IPS-18c (cell line): ENCODE results near the gene HS3ST3A1.
"Not testable (repeated sequence)": the region's sequence is repeated elsewhere in the genome, so short reads cannot be mapped to it uniquely, and the experiment has no call there.

ENCODE experiments used
- H3K4me3 ChIP-seq: 2 replicates; pipeline ENCODE4 v1.7.0; 2013; ENCODE audit warnings: low read depth, mild to moderate bottlenecking, low read length, moderate library complexity; ENCODE audit not compliant: insufficient read depth
- H3K9me3 ChIP-seq: one replicate; pipeline ENCODE4 v1.6.1; 2013; ENCODE audit warnings: mild to moderate bottlenecking, low read length, moderate library complexity; ENCODE audit not compliant: control insufficient read depth, insufficient read depth

The HS3ST3A1 gene

GRCh38 chr17:13523164-13523563 is 78.6 kb downstream of the HS3ST3A1 start:
- Histone ChIP-seq H3K4me3 (no peak overlapping the region), H3K9me3 (no peaks in the 10 kb centered on the region)

GRCh38 chr17:13522749-13523148 is 79.0 kb downstream of the HS3ST3A1 start:
- Histone ChIP-seq H3K9me3 (no peaks in the 10 kb centered on the region), H3K4me3 (no peak overlapping the region)

GRCh38 chr17:13521784-13522183 is 79.9 kb downstream of the HS3ST3A1 start:
- H3K4me3 ChIP-seq, result no peak overlapping the region

GRCh38 chr17:13520899-13521572 is 80.7 kb downstream of the HS3ST3A1 start:
- H3K9me3 ChIP-seq, result no peaks in the 10 kb centered on the region
- no peak overlapping the region for H3K4me3 ChIP-seq

More at GRCh38 chr17:13521784-13522183, 79.9 kb downstream of the HS3ST3A1 start:
- H3K9me3 ChIP-seq, result no peaks in the 10 kb centered on the region

GRCh38 chr17:13518261-13519000 is 83.3 kb downstream of the HS3ST3A1 start:
- Histone ChIP-seq H3K4me3 (no peak overlapping the region), H3K9me3 (no peaks in the 10 kb centered on the region)

GRCh38 chr17:13513039-13513405 is 88.7 kb downstream of the HS3ST3A1 start:
- H3K4me3 ChIP-seq, result no peak overlapping the region
- H3K9me3 ChIP-seq, result no peaks in the 10 kb centered on the region

GRCh38 chr17:13510062-13510461 is 91.7 kb downstream of the HS3ST3A1 start:
- no peaks in the 10 kb centered on the region for H3K9me3 ChIP-seq

GRCh38 chr17:13509527-13509926 is 92.2 kb downstream of the HS3ST3A1 start:
- H3K9me3 ChIP-seq, result no peaks in the 10 kb centered on the region
- no peak overlapping the region for H3K4me3 ChIP-seq

More at GRCh38 chr17:13510062-13510461, 91.7 kb downstream of the HS3ST3A1 start:
- no peak overlapping the region for H3K4me3 ChIP-seq

GRCh38 chr17:13508896-13509295 is 92.8 kb downstream of the HS3ST3A1 start:
- H3K4me3 ChIP-seq, result no peak overlapping the region
- no peaks in the 10 kb centered on the region for H3K9me3 ChIP-seq

GRCh38 chr17:13503526-13503925 is 98.2 kb downstream of the HS3ST3A1 start:
- no peaks in the 10 kb centered on the region for H3K9me3 ChIP-seq
- no peak overlapping the region for H3K4me3 ChIP-seq

- H3K9me3 ChIP-seq, result no peaks in the 10 kb centered on the region
- H3K4me3 ChIP-seq, result no peak overlapping the region
Measured at GRCh38 chr17:13502263-13502662, 99.5 kb downstream of the HS3ST3A1 start.

- Histone ChIP-seq H3K4me3 (no peak overlapping the region), H3K9me3 (no peaks in the 10 kb centered on the region)
Measured at GRCh38 chr17:13500947-13501346, 100.8 kb downstream of the HS3ST3A1 start.

- no peaks in the 10 kb centered on the region for H3K9me3 ChIP-seq
- no peak overlapping the region for H3K4me3 ChIP-seq
Measured at GRCh38 chr17:13498184-13498583, 103.5 kb downstream of the HS3ST3A1 start.

GRCh38 chr17:13496553-13497056 is 105.1 kb downstream of the HS3ST3A1 start:
- not testable (repeated sequence) for H3K4me3 ChIP-seq, H3K9me3 ChIP-seq

GRCh38 chr17:13495423-13495822 is 106.3 kb downstream of the HS3ST3A1 start:
- H3K4me3 ChIP-seq, result no peak overlapping the region

GRCh38 chr17:13492737-13493122 is 109.0 kb downstream of the HS3ST3A1 start:
- H3K9me3 ChIP-seq, result no peaks in the 10 kb centered on the region
- no peak overlapping the region for H3K4me3 ChIP-seq

More at GRCh38 chr17:13495423-13495822, 106.3 kb downstream of the HS3ST3A1 start:
- H3K9me3 ChIP-seq, result no peaks in the 10 kb centered on the region

- H3K9me3 ChIP-seq, result no peaks in the 10 kb centered on the region
- H3K4me3 ChIP-seq, result no peak overlapping the region
Measured at GRCh38 chr17:13491916-13492736, 109.6 kb downstream of the HS3ST3A1 start.
